ENCODE measurements around the gene SORCS2. TPM values are rescaled to one million over a fixed set of nuclear protein-coding genes. Genes with fewer than 3 reads are reported as not detected.

SORCS2 gene
- total and polyA plus RNA-seq, 2 of the 8 experiments (the other 6 are each of a cell fraction or from before 2014, with no cell fraction given), result 0.36 to 1.8 TPM

DNA sequence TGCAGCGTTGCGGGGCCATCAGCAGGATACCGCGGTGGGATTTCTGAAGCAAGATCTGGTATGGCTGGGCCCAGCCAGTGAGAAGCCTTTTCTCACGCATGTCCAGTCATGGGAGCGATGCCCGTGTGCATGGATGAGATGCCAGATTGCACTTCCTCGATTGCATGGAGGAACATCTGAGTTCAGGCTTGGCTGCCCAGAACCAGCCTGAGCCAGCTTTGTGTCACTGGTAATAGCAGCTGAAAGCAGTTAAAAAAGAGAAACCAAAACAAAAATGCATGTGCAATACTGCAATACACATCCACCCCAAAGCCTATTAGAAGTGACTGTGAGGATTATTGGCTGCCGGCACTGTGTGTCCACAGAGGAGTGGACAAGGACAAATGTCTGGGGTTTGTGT, 183.1 kb downstream of the SORCS2 start (continued):
- TF ChIP-seq, protein P1, sequence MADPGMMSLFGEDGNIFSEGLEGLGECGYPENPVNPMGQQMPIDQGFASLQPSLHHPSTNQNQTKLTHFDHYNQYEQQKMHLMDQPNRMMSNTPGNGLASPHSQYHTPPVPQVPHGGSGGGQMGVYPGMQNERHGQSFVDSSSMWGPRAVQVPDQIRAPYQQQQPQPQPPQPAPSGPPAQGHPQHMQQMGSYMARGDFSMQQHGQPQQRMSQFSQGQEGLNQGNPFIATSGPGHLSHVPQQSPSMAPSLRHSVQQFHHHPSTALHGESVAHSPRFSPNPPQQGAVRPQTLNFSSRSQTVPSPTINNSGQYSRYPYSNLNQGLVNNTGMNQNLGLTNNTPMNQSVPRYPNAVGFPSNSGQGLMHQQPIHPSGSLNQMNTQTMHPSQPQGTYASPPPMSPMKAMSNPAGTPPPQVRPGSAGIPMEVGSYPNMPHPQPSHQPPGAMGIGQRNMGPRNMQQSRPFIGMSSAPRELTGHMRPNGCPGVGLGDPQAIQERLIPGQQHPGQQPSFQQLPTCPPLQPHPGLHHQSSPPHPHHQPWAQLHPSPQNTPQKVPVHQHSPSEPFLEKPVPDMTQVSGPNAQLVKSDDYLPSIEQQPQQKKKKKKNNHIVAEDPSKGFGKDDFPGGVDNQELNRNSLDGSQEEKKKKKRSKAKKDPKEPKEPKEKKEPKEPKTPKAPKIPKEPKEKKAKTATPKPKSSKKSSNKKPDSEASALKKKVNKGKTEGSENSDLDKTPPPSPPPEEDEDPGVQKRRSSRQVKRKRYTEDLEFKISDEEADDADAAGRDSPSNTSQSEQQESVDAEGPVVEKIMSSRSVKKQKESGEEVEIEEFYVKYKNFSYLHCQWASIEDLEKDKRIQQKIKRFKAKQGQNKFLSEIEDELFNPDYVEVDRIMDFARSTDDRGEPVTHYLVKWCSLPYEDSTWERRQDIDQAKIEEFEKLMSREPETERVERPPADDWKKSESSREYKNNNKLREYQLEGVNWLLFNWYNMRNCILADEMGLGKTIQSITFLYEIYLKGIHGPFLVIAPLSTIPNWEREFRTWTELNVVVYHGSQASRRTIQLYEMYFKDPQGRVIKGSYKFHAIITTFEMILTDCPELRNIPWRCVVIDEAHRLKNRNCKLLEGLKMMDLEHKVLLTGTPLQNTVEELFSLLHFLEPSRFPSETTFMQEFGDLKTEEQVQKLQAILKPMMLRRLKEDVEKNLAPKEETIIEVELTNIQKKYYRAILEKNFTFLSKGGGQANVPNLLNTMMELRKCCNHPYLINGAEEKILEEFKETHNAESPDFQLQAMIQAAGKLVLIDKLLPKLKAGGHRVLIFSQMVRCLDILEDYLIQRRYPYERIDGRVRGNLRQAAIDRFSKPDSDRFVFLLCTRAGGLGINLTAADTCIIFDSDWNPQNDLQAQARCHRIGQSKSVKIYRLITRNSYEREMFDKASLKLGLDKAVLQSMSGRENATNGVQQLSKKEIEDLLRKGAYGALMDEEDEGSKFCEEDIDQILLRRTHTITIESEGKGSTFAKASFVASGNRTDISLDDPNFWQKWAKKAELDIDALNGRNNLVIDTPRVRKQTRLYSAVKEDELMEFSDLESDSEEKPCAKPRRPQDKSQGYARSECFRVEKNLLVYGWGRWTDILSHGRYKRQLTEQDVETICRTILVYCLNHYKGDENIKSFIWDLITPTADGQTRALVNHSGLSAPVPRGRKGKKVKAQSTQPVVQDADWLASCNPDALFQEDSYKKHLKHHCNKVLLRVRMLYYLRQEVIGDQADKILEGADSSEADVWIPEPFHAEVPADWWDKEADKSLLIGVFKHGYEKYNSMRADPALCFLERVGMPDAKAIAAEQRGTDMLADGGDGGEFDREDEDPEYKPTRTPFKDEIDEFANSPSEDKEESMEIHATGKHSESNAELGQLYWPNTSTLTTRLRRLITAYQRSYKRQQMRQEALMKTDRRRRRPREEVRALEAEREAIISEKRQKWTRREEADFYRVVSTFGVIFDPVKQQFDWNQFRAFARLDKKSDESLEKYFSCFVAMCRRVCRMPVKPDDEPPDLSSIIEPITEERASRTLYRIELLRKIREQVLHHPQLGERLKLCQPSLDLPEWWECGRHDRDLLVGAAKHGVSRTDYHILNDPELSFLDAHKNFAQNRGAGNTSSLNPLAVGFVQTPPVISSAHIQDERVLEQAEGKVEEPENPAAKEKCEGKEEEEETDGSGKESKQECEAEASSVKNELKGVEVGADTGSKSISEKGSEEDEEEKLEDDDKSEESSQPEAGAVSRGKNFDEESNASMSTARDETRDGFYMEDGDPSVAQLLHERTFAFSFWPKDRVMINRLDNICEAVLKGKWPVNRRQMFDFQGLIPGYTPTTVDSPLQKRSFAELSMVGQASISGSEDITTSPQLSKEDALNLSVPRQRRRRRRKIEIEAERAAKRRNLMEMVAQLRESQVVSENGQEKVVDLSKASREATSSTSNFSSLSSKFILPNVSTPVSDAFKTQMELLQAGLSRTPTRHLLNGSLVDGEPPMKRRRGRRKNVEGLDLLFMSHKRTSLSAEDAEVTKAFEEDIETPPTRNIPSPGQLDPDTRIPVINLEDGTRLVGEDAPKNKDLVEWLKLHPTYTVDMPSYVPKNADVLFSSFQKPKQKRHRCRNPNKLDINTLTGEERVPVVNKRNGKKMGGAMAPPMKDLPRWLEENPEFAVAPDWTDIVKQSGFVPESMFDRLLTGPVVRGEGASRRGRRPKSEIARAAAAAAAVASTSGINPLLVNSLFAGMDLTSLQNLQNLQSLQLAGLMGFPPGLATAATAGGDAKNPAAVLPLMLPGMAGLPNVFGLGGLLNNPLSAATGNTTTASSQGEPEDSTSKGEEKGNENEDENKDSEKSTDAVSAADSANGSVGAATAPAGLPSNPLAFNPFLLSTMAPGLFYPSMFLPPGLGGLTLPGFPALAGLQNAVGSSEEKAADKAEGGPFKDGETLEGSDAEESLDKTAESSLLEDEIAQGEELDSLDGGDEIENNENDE (IDR thresholded peaks at IDR 0.05; ENCODE audit: insufficient replicate concordance, low read length), result no peak
- TF ChIP-seq YY1 (IDR thresholded peaks at IDR 0.05; ENCODE audit: low read depth, low read length) (no peak), SAP30 (IDR thresholded peaks at IDR 0.05; ENCODE audit: insufficient read depth, insufficient replicate concordance, low read length) (no peak), BCL11A (IDR thresholded peaks at IDR 0.05; ENCODE audit: low read depth in 2 of 2, low read length in 2 of 2) (no peak), SIRT6 (IDR thresholded peaks at IDR 0.05; ENCODE audit: low read length) (no peak), RFX5 (IDR thresholded peaks at IDR 0.05; ENCODE audit: borderline replicate concordance, low read depth, low read length) (no peak), HDAC6 (IDR thresholded peaks at IDR 0.05; ENCODE audit: low read depth, low read length) (no peak), FOSL1 (IDR thresholded peaks at IDR 0.05; ENCODE audit: insufficient read depth, low read depth, low read length) (no peak), TCF12 (IDR thresholded peaks at IDR 0.05; ENCODE audit: low read depth, low read length) (no peak)
- TF ChIP-seq, protein P2, sequence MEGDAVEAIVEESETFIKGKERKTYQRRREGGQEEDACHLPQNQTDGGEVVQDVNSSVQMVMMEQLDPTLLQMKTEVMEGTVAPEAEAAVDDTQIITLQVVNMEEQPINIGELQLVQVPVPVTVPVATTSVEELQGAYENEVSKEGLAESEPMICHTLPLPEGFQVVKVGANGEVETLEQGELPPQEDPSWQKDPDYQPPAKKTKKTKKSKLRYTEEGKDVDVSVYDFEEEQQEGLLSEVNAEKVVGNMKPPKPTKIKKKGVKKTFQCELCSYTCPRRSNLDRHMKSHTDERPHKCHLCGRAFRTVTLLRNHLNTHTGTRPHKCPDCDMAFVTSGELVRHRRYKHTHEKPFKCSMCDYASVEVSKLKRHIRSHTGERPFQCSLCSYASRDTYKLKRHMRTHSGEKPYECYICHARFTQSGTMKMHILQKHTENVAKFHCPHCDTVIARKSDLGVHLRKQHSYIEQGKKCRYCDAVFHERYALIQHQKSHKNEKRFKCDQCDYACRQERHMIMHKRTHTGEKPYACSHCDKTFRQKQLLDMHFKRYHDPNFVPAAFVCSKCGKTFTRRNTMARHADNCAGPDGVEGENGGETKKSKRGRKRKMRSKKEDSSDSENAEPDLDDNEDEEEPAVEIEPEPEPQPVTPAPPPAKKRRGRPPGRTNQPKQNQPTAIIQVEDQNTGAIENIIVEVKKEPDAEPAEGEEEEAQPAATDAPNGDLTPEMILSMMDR (IDR thresholded peaks at IDR 0.05; ENCODE audit: control extremely low read depth in 1 of 3, insufficient read depth in 1 of 3, low read depth in 1 of 3, low read length in 3 of 3), result no peak
